Adipose tissue (tissue), 3 donors: ENCODE measurements around the gene MAP2K4. TPM values are rescaled to one million over a fixed set of nuclear protein-coding genes. Genes with fewer than 3 reads are reported as not detected.
"Not testable (repeated sequence)": the region's sequence is repeated elsewhere in the genome, so short reads cannot be mapped to it uniquely, and the experiment has no call there.

Source experiments
- H3K27ac ChIP-seq: one replicate; pipeline ENCODE4 v1.5.1; 2013; ENCODE audit warnings: low read depth, low read length
- WGBS, 3 donors: extraction: QIAGEN DNeasy Blood & Tissue Kit; methylation state at CpG; one replicate each; pipeline ENCODE4 v1.1.7; 2013; 5-methylcytosine and 5-hydroxymethylcytosine counted together
- polyA plus RNA-seq, 3 donors: library from polyadenylated mRNA; stranded (reverse); fragments of 200-250 nt; gene quantifications; one replicate each; pipeline ENCODE4 v1.2.3, GENCODE V29; 2013
- donor health status: healthy with polysubstance abuse.
- donor health status: Bipolar disorder and iron deficiency.
- donor health status: healthy.

MAP2K4 gene
- 10 to 100 TPM in 2 of 3 donors, 1 to 10 TPM in 1; 5.4 to 13.4 (median 10.5) TPM for polyA plus RNA-seq

DNA sequence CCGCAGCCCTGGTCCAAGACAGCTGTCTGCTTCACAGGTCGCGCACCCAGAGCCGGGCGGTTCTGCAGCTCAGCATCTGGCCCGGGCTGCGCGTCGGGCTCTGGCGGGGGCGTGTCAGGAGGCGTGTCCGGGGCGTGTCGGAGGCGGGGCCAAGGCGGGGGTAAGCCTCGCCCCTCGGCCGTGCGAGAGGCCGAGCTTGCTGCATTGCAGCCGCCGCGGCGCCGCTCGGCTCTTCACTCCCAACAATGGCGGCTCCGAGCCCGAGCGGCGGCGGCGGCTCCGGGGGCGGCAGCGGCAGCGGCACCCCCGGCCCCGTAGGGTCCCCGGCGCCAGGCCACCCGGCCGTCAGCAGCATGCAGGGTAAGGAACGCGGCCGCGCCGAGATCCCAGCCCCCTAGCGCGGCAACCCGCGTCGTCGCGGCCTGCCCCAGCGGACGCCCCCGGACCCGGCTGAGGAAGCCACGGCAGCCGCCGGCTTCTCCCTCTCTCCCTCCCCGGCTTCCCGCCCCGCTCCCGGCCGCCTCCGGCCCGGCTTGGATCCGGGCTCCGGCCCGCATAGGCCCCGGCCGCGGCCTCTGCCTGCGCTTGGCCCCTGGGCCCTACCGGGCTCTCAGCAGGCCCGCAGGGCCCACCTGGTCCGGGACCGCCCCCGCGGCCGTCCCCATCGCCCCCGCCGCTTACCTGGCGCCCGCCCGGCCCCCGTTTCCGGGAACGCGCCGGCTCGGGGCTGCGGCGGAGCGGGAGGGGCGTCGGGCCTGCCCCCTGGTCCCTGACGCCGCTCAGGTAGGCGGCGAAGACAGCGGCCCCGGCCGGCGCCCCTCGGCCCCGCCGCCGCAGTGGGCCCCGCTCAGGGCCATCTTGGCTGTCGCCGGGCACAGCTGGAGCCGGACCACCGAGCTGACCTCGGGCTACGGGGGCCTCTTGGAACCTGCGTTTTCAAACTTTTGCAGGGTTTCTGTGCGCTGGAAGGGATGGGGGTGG is at the start of gene MAP2K4:
Gene MAP2K4 (plus strand): TSS at position 236 of the 981 bp plus-strand sequence. CDS start 10 bp downstream, at position 246.
- 0 to 1% (median 1%) methylated on average over 97 to 123 of the region's 123 CpGs for WGBS, 3 donors
- no peak within 1 kb of the TSS for H3K27ac ChIP-seq

GRCh38 chr17:11972741-11973140 is 47.9 kb upstream of the MAP2K4 start:
- H3K27ac ChIP-seq = not testable (repeated sequence)
- WGBS, 3 donors = 94 to 97% (median 94%) methylated on average over 18 to 19 of the region's 19 CpGs

- no peak overlapping the region for H3K27ac ChIP-seq
- 90 to 94% (median 92%) methylated on average over 3 of the region's 3 CpGs for WGBS, 3 donors
These were observed 40.9 kb upstream of the MAP2K4 start for GRCh38 chr17:11979795-11980194.

DNA sequence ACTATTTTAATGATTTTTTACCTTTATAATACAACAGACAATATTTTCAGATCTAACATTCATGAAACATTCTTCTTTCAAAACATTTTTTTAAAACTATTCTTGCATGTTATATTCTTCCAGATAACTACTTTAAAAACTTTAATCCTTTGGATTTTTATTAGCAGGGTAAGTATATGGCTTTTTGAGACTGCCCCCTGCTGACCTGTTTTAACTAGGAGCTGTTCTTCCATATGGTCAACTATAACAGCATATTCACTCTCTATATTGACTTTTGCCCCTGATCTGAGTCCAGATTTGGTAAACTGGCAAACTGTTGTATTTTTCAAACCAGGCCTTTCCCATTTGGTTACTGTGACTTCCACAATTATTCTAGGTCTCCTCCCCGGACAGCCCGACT is 39.9 kb upstream of the MAP2K4 start:
- no peak overlapping the region for H3K27ac ChIP-seq
- WGBS, 3 donors = 67 to 95% (median 69%) methylated on average over 2 of the region's 2 CpGs

DNA sequence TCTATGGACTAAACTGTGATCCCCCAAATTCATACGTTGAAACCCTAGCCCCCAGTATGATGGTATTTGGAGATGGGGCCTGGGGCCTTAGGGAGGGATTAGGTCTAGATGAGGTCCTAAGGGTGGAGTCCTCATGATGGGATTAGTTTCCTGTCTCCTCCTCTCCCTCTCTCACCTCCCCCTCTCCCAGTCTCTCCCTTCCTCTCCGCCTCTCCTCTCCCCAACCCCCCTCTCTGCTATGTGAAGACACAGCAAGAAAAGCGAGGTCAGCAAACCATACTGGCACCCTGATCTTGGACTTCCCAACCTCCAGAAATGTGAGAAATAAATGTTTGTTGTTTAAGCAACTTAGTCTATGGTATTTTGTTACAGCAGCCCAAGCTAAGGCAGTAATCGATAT is 38.8 kb upstream of the MAP2K4 start:
- 94% methylated on average over 4 of the region's 4 CpGs for WGBS, 3 donors

DNA sequence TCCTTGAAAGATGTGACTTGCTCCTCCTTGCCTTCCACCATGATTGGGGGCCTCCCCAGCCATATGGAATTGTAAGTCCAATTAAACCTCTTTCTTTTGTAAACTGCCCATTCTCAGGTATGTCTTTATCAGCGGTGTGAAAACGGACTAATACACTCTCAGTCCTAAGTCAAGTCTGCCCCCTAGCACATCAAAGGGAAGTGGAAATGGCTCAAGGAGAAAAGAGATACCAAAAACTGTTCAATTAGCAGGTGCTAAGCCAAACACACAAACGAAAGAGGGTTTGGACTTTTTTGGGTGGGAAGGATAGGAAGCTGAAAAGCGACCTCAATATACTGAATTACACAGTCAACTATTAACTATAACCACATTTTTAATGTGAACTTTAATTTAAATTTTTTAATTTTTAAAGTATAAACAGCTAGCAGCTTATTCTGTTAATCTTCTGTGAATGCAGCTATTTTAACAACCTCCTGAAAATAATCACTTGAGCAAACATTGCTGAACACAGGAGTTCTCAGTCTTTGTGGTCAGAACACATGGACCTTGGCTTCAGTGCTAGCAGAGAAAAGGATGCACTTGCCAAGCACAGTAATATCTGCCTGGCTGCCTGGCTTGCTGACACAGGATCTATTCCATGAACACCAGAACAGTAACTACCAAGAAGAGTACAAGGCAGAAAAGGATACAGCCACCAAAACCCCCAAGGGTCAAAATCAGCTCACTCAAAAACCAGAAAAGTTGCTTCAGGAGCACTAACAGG is 34.3 kb upstream of the MAP2K4 start:
- no peak overlapping the region for H3K27ac ChIP-seq
- WGBS, 3 donors = 87 to 93% (median 89%) methylated on average over 4 of the region's 4 CpGs

More for the DNA sequence above, 38.8 kb upstream of the MAP2K4 start:
- H3K27ac ChIP-seq = no peak overlapping the region

DNA sequence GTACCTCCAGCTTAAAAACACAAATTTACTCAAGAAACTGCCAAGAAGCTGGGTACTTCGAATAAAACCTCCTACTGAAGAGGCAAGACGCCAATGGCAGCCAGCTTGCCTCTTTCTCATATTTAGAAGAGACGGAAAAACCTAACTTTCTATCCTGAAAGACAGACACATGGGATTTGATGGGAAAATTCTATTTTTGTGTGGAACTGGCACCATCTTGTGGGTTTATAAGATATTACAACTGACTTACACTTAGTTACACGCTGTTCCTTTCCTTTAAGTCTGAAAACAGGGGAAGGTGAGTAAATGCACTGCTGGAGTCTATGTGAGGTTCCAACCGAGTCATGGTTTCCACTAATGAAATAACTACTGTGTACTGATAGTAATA is 33.7 kb upstream of the MAP2K4 start:
- WGBS, 3 donors = 33 to 64% (median 57%) methylated on average over 5 of the region's 5 CpGs
- H3K27ac ChIP-seq = no peak overlapping the region

GRCh38 chr17:11990363-11990983 is 30.2 kb upstream of the MAP2K4 start:
- WGBS, 3 donors = 80 to 86% (median 84%) methylated on average over 7 of the region's 7 CpGs
- no peak overlapping the region for H3K27ac ChIP-seq

DNA sequence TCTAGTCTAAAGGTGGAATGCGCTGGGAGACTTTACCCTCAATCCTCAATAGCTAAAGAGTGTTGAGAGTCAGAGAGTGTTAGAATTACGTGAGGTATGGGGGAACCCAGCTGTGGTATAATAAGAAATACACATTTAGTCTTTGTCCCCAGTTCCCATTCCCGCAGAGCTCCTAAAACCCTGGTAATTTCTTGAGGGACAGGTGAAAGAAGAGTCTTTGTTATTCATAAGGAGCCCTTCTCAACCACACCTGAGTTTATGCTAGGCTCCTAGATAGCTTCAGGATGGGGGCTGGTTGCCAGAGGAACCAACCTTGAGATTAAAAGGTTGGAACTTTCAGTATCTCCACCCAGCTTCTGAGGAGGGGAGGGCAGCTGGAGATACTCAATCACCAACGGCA is 29.2 kb upstream of the MAP2K4 start:
- 64 to 71% (median 70%) methylated on average over 4 of the region's 4 CpGs for WGBS, 3 donors
- H3K27ac ChIP-seq = no peak overlapping the region

DNA sequence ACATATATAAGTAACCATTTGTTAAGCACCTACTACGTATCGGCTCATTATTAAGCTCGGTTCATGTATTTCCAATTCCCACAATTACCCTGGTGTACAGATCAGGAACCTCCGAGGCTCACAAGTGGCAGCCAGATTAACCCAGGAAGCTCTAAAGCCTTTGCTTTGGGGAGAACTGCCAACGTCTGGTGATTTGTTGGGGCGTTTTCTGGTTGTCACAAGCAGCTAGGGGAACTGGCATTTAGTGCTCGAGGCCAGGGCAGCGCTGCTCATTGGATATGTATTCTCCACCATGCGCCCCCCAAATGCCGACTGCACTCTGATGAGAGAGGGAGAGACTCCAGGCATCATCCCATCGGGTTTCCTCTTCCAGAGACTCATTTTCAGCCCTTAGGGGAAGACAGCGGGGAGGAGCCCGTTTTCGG is 23.9 kb upstream of the MAP2K4 start:
- H3K27ac ChIP-seq = no peak overlapping the region
- WGBS, 3 donors = 0% methylated on average over 14 of the region's 14 CpGs

- 0 to 1% (median 1%) methylated on average over 67 to 74 of the region's 74 CpGs for WGBS, 3 donors
These were observed 23.3 kb upstream of the MAP2K4 start, which contains the start of gene ZNF18 for GRCh38 chr17:11997147-11997971. ZNF18 (minus strand) TSS chr17:11997475; CDS start chr17:11992829, 4,646 bp downstream.

GRCh38 chr17:11997972-11998233 is 22.8 kb upstream of the MAP2K4 start:
- WGBS, 3 donors = 55 to 58% (median 56%) methylated on average over 4 of the region's 4 CpGs

More at GRCh38 chr17:11997147-11997971, 23.3 kb upstream of the MAP2K4 start, which contains the start of gene ZNF18:
- H3K27ac ChIP-seq = no peak within 1 kb of the TSS

GRCh38 chr17:11999696-12000095 is 21.0 kb upstream of the MAP2K4 start:
- WGBS, 3 donors = 53 to 93% (median 55%) methylated on average over 5 of the region's 5 CpGs

More at GRCh38 chr17:11997972-11998233, 22.8 kb upstream of the MAP2K4 start:
- no peak overlapping the region for H3K27ac ChIP-seq

DNA sequence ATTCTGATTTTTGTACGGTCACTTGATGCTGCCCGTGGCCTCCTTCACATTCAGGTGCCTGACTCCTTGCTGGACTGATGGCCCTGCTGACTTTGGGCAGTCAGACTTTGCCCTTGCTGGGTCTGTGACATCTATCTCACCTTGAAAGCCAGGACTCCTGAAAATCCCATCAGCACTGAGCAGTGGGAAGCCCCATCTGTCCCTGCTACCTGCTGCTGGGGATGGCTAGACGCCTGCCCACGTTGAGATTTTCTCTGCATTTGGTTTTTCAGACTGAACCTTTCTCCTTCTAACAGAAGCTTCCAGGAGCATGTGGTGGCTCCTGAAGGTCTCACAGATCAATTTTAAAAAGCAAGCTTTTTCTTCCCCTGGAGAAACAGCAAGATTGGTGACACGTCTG is 13.2 kb upstream of the MAP2K4 start:
- WGBS, 3 donors = 79 to 86% (median 86%) methylated on average over 5 of the region's 5 CpGs
- H3K27ac ChIP-seq = no peak overlapping the region

More at GRCh38 chr17:11999696-12000095, 21.0 kb upstream of the MAP2K4 start:
- no peak overlapping the region for H3K27ac ChIP-seq

DNA sequence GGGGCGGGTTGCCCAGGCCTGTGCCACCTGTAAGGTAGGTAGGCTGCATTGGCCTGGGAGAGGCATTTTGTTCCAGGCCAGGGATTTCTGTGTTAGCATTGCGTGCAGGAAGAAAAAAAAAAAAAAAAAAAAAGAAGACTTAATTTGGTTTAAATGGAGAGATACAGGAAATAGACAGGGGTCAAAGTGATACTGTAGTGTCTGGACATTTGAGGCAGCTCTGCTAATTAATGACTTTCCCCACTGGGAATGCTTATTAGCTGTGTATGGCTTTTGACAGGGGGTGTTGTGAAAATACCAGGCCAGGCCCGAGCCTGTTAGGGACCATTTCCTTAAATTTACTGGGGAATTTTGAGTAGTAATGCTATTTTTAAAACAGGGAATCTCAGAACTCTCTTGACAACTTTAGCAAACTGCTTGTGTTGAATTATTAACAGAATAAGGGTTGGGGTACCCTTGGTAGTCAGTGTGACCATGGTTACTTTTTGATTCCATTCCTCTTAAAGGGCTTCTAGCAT is 1.0 kb downstream of the MAP2K4 start:
- no peak overlapping the region for H3K27ac ChIP-seq
- WGBS, 3 donors = 3 to 10% (median 8%) methylated on average over 3 of the region's 3 CpGs

DNA sequence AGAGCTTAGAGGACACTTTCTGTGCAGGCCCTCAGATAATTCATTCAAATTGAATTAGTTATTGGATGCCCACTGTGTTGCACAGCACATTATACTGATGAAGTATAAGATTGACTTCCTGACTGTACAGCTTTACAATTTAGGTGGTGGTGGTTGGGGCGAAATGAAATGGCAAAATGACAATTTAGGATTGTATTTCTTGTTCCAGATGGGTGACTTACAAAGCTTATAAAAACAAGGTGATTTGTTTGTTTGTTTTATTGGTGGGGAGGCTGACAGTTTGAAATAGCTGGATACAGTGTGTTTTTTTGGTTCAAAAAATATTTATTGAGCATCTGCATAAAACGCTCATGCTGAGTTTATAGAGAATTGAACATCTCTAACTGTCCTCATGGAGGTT is 1.6 kb downstream of the MAP2K4 start:
- H3K27ac ChIP-seq = no peak overlapping the region
- WGBS, 3 donors = 72 to 95% (median 92%) methylated on average over 2 of the region's 2 CpGs

DNA sequence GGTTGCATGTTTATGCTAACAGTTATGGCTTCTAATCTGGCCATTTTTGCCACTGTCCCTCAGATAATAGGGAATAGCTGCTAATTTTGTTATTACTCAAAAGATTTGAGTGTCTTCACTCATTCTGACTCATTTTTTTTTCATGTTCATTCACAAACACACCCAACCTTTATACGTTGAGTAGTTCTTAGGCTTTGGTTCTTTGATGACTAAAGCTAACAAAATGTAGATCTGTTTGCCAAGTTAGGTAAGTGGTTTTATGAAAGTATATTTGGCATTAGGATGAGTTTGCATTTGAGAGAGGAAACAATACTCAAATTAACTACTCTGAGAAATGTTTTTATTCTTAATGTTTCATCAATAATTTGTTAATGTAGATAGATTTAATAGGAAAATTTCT is 3.6 kb downstream of the MAP2K4 start:
- no peak overlapping the region for H3K27ac ChIP-seq
- 10 to 58% (median 53%) methylated on average over 1 of the region's 1 CpG for WGBS, 3 donors

GRCh38 chr17:12027658-12028057 is 7.0 kb downstream of the MAP2K4 start:
- WGBS, 3 donors = 54 to 96% (median 92%) methylated on average over 1 of the region's 1 CpG
- H3K27ac ChIP-seq = no peak overlapping the region
